ENCODE data around the gene RSPO4. TPM values are rescaled to one million over a fixed set of nuclear protein-coding genes. Genes with fewer than 3 reads are reported as not detected.

Gene RSPO4
- total RNA-seq, 1 donor from 2014 or later = 0.94 TPM

GRCh38 chr20:976033-976432, 26.1 kb downstream of the RSPO4 start:
- ATAC-seq (no peak), DNase-seq (ENCODE audit: low spot score) (no peak)
- intact Hi-C loops (cut with DNase I) = loop anchor here (10.0 kb wide), 1 partner anchor 209 kb away; the partner anchor contains the start of gene TMEM74B

DNA sequence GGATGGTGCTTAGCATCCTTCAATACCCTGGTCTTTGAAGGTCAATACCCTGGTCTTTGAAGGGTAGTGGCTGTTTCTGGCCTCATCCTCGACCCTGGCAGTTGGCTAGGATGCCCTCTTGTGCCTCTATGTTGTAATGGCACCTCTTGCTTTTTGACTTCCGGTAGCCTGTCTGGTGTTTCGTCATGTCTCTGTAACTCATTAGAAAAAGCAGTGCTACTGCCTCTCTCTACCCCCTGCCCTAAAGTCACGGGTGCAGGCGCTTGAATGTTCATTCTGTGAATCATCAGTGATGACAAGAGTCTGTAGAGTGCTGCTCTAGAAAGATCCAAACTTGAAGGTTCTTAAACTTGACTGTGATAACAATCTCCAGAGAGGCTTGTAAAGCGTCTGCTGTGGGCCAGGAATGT, 28.3 kb downstream of the RSPO4 start:
- ATAC-seq (no peak), DNase-seq (ENCODE audit: low spot score) (no peak)
- intact Hi-C loops (cut with DNase I) = loop anchor here (10.0 kb wide), 1 partner anchor 211 kb away; the partner anchor contains the start of gene TMEM74B

- DNase-seq (ENCODE audit: low spot score) = no peak
- intact Hi-C loops (cut with DNase I) = loop anchor here (10.0 kb wide), 1 partner anchor 213 kb away; the partner anchor contains the start of gene TMEM74B
- no peak for ATAC-seq
Measured at GRCh38 chr20:972256-972655, 29.9 kb downstream of the RSPO4 start.

DNA sequence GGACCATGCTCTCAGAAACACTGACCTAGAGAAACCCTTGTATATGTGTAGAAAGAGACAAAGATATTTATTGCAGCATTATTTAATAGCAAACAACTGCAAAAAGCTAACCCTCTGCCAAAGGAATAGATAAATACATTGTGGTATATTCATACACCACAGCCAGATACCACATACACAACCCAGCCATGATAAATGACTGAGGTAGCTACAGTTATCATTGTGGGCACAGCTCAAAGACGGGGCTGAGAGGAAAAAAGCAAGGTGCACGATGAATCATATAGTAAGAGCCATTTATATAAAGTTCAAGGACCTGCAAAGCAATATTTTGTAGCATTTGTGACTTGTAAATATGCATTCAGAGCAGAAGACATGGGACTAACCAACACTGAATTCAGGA, 30.8 kb downstream of the RSPO4 start:
- ATAC-seq = no peak
- intact Hi-C loops (cut with DNase I) = loop anchor here (10.0 kb wide), 1 partner anchor 213 kb away; the partner anchor contains the start of gene TMEM74B

DNA sequence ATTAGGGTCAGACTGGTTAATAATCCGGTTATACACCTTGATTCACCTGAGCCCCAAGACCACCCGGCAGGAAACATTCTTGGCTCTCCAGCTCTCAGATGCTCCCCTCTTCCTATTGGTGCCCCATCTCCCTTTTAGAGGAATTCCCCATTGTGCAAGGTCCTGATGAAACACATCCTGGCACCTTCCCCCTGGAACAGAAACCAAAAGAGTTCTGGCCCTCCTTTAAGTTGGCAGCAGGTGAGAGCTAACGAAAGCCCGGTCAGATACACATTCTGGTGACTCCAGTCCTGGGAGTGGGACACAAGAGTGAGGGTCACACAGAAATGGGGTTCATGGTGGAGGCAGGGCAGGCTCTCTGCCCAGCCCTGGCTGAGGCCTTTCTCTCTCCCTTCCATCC, 32.2 kb downstream of the RSPO4 start:
- intact Hi-C loops (cut with DNase I) = loop anchor here (10.0 kb wide), 1 partner anchor 215 kb away; the partner anchor contains the start of gene TMEM74B
- DNase-seq (ENCODE audit: low spot score) = no peak
- no peak for ATAC-seq

More for the DNA sequence above, 30.8 kb downstream of the RSPO4 start:
- no peak for DNase-seq (ENCODE audit: low spot score)

DNA sequence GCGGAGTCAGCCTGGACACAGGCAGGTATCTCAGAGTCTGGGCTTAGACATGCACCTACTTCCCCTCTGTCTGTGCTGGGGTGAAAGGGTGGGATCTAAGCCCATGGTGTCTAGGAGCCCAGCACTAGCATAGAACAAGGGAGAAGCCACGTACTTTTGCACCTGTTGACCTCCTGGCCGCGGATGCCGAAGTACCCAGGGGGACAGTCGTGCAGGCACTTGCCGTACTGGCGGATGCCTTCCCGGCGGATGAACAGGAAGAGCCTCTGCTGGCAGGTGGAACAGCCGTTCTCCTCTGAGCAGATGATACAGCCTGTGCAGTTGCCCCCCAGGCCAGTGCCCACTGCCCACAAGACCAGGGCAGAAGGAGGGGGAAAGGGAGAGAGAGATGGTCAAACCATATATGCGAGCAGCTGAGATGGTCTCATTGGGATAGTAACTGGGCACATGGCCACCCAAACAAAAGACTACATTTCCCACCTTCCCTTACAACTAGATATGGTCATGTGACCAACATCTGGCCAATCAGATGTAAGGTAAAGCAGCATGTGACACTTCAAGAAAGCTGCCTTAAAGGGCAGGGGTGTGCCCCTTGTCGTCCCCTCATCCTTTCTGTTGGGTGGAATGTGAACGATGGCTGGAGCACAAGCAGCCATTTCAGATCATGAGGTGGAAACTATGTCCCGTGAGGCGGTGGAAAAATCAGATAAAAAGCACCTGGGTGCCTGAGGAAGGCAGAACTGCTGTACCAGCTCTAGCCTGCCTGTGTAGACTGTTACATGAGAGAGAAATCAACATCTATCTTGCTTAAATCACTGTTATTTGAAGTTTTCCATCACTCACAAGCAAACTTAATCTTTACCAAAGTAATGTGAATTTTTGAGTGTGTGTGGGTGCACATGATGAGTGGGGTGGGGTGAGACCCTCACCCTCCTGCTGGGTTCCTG, 34.0 kb downstream of the RSPO4 start:
- DNase-seq (ENCODE audit: low spot score) (no peak), ATAC-seq (no peak)
- intact Hi-C loops (cut with DNase I) = no loop called here

GRCh38 chr20:965956-966355, 36.2 kb downstream of the RSPO4 start:
- intact Hi-C loops (cut with DNase I) = no loop called here
- ATAC-seq (no peak), DNase-seq (ENCODE audit: low spot score) (no peak)

DNA sequence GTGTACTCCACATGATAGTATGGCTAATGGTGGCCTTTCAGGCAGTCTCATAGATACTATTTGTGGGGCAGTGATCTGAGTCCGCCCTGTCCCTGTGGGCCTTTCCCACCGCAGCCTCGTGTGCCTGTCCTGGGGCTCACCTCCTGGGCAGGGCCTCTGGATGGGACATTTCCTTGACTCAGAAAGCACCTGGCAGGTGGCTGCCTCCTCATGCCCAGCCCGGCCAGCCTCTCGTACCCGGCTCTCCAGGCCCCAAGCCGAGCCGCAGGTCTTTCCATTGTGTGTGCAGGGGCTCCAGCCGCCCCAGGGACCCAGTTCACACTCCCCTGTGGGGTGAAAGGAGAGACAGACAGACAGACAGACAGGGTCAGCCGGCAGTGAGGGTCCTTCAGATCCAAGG, 38.3 kb downstream of the RSPO4 start:
- DNase-seq (ENCODE audit: low spot score) (no peak), ATAC-seq (no peak)
- intact Hi-C loops (cut with DNase I) = no loop called here

GRCh38 chr20:962683-963082, 39.4 kb downstream of the RSPO4 start:
- DNase-seq (ENCODE audit: low spot score) (no peak), ATAC-seq (no peak)
- intact Hi-C loops (cut with DNase I) = no loop called here

DNA sequence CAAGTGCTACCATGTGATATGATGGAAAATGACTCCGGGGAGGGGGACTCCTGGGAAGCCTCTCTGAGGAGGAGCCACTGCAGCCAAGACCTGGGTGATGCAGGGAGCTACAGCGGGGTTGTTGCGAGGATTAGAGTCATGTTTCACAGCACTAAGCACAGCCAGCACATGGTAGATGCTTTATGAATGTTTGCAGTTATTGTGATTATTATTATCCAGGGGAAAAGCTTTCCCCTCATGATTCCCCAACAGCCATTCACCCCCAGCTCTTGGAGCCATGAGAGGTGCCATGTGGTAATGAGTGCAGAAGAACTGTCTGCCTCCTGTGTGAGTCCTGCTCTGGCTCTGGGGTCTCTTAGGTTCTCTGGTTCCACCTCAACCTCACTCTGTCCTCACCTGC, 39.9 kb downstream of the RSPO4 start:
- intact Hi-C loops (cut with DNase I) = no loop called here
- DNase-seq (ENCODE audit: low spot score) (no peak), ATAC-seq (no peak)

DNA sequence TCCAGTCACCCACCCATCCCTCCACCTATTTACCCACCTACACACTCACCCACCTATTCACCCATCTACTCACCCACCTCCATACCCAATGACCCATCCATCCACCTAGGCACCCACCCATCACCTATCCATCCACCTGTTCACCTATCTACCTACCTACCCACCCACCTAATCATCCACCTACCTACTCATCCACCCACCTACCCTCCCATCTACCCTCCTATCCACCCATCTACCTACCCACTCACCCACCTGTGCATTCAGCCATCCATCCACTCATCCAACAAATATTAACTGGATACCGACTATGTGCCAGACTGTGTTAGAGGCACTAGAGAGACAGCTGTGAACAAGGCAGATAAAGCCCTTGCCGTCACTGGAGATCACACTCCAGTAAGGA, 40.3 kb downstream of the RSPO4 start:
- ATAC-seq (no peak), DNase-seq (ENCODE audit: low spot score) (no peak)
- intact Hi-C loops (cut with DNase I) = no loop called here

DNA sequence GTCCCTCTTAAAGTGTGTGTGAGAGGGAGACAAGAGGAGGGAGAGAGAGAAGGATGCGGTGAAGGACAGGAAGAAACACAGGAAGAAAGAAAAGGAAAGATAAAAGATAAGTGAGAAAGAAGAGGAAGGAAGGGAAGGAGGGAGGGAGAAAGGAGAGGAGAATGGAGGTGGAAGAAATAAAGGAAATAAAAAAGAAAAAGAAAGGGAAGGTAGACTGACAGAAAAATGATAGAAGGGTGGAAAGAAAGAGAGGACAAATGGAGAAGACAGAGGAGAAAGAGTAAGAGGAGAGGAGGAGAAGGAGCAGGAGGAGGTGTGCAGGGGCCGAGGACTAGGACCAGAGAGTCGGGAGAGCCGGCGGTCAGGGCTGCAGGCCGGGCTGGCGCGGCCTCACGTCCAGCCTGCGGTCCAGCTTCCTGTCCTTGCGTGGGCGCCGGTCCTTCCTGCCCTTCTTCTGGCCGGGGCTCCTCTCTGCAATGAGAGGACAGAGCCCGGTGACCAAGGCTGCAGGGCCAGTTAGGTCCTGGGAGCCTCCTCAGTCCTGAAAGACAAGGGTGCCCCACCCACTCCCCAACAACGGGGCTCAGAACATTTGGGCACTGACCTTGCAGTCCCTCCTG, 42.0 kb downstream of the RSPO4 start:
- DNase-seq (ENCODE audit: low spot score) (no peak), ATAC-seq (no peak)
- intact Hi-C loops (cut with DNase I) = loop anchor here (5.0 kb wide), 1 partner anchor 138 kb away; no protein-coding TSS in a partner anchor

- no peak for ATAC-seq
- DNase-seq (ENCODE audit: low spot score) = no peak
- intact Hi-C loops (cut with DNase I) = loop anchor here (5.0 kb wide), 1 partner anchor 137 kb away; no protein-coding TSS in a partner anchor
Measured at GRCh38 chr20:958936-959815, 42.9 kb downstream of the RSPO4 start.

DNA sequence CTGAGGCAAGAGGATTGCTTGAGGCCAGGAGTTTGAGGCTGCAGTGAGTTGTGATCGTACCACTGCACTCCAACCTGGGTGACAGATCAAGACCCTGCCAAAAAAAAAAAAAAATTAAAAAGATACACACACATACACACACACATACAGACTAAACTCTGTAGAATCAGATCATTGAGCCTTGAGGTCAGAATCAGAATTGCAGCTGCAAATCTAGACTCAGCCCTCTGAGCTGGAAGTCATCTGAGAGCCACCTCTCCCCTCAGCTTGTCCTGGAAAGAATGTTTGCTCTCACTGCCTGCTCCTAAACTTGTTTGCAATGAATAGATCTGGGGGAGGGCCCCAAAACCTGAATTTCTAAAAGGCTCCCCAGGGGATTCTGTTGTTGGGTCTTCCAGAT, 44.6 kb downstream of the RSPO4 start:
- ATAC-seq (no peak), DNase-seq (ENCODE audit: low spot score) (no peak)

GRCh38 chr20:956330-956951, 45.7 kb downstream of the RSPO4 start:
- ATAC-seq (peak; percentile 84), DNase-seq (ENCODE audit: low spot score) (peak; percentile 80)
- intact Hi-C loops (cut with DNase I) = loop anchor here (5.0 kb wide), 1 partner anchor 134 kb away; no protein-coding TSS in a partner anchor

More for the DNA sequence above, 44.6 kb downstream of the RSPO4 start:
- intact Hi-C loops (cut with DNase I) = loop anchor here (5.0 kb wide), 1 partner anchor 135 kb away; no protein-coding TSS in a partner anchor

DNA sequence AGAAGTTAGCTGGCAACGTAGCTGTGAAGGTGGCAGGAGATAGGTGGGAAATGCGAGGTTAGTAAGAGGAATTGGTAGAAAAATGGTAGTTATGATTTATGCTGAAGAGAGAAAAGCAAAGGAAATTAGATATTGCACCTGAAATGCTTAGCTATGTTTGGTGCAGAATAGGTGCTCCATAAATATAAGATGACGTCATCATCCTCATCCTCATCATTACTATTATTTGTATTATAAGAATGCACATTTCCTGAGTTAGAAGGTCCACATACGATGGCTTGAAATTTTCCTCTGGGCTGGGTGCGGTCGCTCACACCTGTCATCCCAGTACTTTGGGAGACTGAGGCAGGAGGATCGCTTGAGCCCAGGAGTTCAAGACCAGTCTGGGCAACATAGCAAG, 46.5 kb downstream of the RSPO4 start:
- ATAC-seq (no peak), DNase-seq (ENCODE audit: low spot score) (no peak)
- intact Hi-C loops (cut with DNase I) = loop anchor here (5.0 kb wide), 1 partner anchor 133 kb away; no protein-coding TSS in a partner anchor

GRCh38 chr20:955111-955510, 47.0 kb downstream of the RSPO4 start:
- intact Hi-C loops (cut with DNase I) = loop anchor here (5.0 kb wide), 1 partner anchor 133 kb away; no protein-coding TSS in a partner anchor
- ATAC-seq (no peak), DNase-seq (ENCODE audit: low spot score) (peak; percentile 37)

DNA sequence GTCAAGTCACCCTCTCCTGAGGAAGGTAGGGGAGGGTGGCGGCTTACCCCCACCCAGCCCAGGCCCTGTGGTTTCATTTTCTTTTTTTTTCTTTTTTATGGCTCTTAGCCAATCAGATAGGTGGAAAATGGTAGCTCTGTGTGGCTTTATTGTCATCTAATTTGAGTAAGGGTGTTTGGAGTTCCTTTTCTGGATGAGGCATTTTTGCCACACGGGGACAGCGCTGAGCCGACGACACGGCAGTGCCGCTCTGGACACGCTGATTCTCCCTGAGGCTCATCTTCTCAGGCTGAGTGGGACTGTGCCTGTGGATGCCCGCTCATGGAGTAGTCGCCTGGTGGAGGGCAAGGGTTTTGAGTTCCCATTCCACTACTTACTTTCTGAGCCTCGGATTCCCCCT, 48.4 kb downstream of the RSPO4 start:
- ATAC-seq = peak; percentile 38
- intact Hi-C loops (cut with DNase I) = no loop called here
- DNase-seq (ENCODE audit: low spot score) = no peak
